Posterior cingulate gyrus (tissue), 11 donors: Measurements from ENCODE around the gene RBFOX1.

Experiments used
- DNase-seq, 10 donors: peaks; one replicate each; pipeline versions ENCODE4 v3.0.0 to v3.0.0-alpha.2; 2020 to 2021; ENCODE audit warnings: mixed read lengths in 3 of 10
- intact Hi-C: fragments of 100-400 bp; cut with DNase I; formaldehyde crosslinking; loops from one replicate; pipeline ENCODE4 v1.15.1; 2023

Gene RBFOX1

DNA sequence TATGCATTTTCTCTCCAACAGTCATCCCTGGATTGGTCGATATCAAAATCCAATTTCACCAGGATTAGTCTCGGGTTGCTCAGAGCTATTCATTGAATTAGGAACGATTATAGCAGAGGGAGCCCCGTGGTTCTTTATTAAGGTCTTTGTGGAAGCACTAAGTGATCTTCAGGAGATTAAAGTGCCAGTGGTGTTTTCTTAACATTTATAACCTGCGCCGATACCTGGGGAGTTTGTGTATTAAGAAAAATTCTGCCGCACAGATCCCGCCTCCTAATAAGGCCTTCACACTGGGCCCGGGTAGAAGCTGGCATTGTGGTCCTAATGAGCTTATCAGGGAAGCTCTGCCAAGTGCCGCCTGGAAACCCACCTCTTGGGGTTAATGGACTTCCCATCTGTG is 238.7 kb downstream of the RBFOX1 start:
- no peak for DNase-seq
- intact Hi-C loops, result no loop called here

DNA sequence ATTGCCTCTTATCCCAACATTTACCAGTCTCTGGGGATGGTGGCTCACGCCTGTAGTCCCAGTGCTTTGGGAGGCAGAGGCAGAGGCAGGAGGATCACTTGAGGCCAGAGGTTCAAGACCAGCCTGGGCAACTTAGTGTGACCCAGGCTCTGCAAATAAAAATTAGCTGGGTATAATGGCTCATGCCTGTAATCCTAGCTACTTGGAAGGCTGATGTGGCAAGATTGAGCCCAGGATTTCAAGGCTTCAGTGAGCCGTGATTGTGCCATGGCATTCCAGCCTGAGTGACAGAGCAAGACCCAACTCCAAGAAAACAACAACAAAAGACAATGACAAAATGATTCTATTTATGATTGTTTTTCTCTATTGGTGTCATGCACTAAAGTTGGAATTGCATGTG is 244.9 kb downstream of the RBFOX1 start:
- DNase-seq, result no peak
- intact Hi-C loops, result no loop called here

DNA sequence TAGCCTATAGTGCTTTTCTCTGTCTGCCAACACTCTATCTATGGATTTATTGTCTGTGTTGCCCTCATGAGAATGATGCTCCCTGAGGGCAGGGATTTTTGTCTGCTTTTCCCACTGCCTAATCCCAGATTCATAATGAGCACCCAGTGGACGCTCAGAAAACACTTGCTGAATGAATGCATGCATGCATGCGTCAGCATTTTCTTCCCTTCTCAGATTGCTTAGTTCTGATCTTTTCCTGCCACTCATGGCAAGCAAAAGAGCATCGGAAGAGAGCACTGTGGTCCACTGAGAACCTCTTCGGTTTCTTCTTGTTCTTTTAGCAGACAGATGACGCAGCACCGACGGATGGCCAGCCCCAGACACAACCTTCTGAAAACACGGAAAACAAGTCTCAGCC is 246.8 kb downstream of the RBFOX1 start:
- no peak for DNase-seq
- intact Hi-C loops, result no loop called here

GRCh38 chr16:7581175-7581574 is 248.5 kb downstream of the RBFOX1 start:
- no peak for DNase-seq
- intact Hi-C loops, result no loop called here

- intact Hi-C loops, result no loop called here
- no peak for DNase-seq
Observed at GRCh38 chr16:7583396-7583795, 250.8 kb downstream of the RBFOX1 start.

DNA sequence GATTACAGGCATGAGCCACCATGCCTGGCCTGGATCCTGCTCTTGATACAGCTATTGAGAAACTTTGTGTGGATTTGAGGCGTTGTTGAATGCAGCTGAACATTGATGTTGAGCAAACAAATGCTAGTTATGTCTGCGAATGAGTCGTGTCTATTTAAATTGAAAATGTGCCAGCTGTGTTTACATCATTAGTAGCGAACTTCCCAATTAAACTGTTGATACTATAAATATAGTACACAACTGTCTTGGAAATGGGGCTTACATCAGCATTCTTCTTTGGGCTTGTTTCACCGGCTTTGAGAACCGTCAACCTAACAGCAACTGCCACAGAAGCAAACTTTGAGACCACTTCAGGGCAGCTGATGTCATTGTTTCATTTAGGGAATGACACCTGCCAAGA is 251.9 kb downstream of the RBFOX1 start:
- intact Hi-C loops, result no loop called here
- no peak for DNase-seq

- intact Hi-C loops, result no loop called here
Observed at GRCh38 chr16:7585705-7586104, 253.1 kb downstream of the RBFOX1 start.

DNA sequence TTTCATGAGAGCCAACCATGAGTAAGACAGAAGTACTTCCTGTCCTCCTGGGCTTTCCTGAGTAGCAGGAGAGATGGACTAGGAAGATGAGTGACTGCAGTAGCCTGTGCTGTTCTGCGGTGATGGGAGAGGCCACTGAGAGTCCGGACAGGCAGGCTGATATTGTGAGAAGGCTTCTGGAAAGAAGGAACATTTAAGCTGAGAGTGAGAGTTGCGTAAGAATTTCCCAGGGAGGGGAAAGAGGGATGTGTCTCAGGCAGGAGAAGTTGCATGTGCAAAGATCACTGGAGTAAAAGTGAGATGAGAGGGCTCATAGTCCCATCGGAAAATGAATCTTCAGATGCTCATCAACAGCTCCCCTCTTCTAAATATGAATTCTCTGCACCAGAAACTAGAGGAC is 258.3 kb downstream of the RBFOX1 start:
- intact Hi-C loops, result no loop called here
- no peak for DNase-seq

More at GRCh38 chr16:7585705-7586104, 253.1 kb downstream of the RBFOX1 start:
- no peak for DNase-seq

- intact Hi-C loops, result no loop called here
Observed at GRCh38 chr16:7596308-7596707, 263.7 kb downstream of the RBFOX1 start.

DNA sequence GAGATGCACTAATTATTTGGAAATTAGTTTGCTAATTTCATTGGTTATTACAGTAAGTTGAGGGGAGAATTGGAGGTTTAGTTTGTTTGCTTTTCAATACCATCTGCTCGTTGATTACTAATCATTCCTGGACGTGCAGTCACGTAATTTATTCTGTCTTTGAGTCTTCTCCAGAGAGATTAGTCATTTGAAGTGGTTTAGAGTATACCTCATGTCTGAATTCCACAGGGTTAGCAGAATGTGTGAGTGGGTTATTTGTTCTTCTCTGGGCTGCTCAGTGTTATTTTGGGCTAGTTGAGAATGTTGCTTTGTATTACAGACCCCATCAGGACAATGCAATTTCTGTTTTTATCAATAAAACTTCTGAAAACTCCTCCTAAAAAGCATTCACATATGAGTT is 265.0 kb downstream of the RBFOX1 start:
- DNase-seq, result no peak
- intact Hi-C loops, result no loop called here

More at GRCh38 chr16:7596308-7596707, 263.7 kb downstream of the RBFOX1 start:
- no peak for DNase-seq

DNA sequence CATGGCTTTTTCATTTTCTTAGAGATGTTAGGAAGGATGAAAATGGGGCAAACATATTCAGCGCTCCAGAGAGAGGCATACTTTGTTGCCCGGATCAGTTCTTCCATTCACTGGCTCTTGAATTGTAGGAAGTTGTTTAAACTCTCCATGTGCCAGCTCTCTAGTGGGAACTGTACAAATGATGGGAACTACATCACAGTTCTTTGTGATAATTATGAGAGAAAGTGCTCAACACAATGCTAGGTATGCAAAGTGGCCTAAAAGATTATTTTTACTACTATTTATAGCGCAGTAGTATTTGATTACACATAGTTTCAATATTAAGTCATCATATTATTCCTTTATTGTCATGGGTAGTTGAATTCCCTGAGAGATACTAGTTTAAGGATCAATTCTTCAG is 268.5 kb downstream of the RBFOX1 start:
- intact Hi-C loops, result no loop called here
- no peak for DNase-seq

GRCh38 chr16:7602291-7602950 is 269.8 kb downstream of the RBFOX1 start:
- intact Hi-C loops, result no loop called here
- no peak for DNase-seq

DNA sequence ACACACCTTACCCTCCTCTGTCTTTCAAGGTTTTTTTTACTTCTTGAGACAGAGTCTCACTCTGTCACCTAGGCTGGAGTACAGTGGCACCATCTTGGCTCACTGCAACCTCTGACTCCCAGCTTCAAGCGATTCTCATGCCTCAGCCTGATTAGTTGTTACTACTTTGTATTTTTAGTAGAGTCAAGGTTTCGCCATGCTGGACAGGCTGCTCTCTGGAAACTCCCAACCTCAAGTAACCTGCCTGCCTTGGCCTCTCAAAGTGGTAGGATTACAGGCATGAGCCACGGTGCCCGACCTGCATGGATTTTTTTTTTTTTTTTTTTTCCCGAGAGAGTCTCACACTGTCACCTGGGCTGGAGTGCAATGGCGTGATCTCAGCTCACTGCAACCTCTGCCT is 273.2 kb downstream of the RBFOX1 start:
- intact Hi-C loops, result no loop called here
- no peak for DNase-seq

- intact Hi-C loops, result no loop called here
- no peak for DNase-seq
Observed at GRCh38 chr16:7612671-7613070, 280.0 kb downstream of the RBFOX1 start.

DNA sequence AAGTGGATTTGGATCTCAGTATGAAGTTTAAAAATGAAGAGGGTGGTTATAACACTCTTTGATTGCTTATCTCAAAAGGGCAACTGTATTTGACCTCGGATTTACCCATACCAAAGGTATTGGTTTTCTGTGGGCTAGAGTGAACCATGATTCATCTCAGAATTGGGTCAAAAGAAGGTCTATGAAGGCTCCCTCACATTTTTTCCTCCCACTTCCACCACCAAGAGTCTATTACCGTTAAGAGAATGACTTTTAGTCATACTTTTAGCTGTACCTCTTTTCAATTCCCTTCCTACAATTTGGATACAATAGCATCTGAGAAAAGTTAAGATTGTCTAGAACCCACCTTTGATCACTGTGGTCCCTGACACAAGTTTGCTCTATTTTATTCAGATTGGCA is 280.9 kb downstream of the RBFOX1 start:
- intact Hi-C loops, result no loop called here
- DNase-seq, result no peak

GRCh38 chr16:7614021-7614795 is 281.6 kb downstream of the RBFOX1 start:
- no peak for DNase-seq
- intact Hi-C loops, result no loop called here

DNA sequence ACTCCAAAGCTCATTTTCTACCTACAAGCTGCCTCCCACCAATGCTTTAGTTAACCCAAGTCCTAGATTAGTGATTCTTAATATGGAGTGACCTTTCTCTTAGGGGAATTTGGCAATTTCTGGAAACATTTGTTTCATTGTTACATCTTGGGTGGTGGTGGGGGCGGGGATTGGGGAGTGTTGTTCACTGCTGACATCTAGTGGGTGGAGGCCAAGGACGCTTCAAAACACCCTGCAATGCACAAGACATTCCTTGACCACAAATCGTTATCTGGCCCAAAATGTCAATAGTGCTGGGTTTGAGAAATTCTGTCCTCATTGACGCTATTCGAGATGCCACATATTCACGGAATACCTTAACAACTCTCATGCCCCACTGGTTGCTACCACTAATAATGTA is 282.9 kb downstream of the RBFOX1 start:
- no peak for DNase-seq
- intact Hi-C loops, result no loop called here

GRCh38 chr16:7624871-7625766 is 292.5 kb downstream of the RBFOX1 start:
- DNase-seq, result no peak

GRCh38 chr16:7628981-7629380 is 296.3 kb downstream of the RBFOX1 start:
- DNase-seq, result no peak
- intact Hi-C loops, result no loop called here

More at GRCh38 chr16:7624871-7625766, 292.5 kb downstream of the RBFOX1 start:
- intact Hi-C loops, result no loop called here

DNA sequence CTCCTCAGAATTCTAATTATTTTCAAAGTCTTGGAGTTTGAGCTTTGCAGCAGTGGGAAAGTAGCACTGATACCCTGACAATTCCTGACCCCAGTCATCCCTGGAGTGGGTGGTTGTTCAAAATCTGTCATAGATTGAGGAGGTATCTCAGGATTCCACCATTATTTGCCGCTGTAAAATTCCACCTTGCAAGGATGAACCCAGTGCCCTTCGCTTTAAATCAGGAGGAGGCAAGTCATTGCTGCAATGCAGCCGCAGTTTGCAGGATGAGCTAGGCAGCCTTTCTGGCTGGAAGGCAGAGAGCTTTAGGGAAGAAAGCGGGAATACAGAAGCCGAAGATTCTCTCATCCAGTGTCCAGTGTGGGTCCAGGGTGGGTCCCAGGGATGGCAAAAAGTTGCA is 296.9 kb downstream of the RBFOX1 start:
- intact Hi-C loops, result no loop called here

DNA sequence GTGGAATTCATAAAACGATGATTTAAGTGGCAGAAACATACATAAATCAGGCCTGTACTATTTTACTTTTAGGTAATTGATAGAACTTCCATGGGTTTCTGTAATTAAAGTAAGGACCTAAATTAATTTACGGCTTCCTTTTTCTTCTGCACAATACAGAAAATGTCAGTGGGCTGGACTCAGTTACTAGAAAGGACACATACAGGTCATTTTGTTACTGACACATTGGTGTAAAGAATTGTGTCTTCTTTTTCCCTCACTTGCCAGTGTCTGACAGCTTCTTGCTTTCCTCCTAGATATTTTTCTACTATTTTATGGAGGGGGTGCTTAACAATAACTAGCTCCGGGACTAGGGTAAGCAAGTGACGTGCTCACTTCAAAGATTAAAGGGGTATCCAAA is 304.8 kb downstream of the RBFOX1 start:
- intact Hi-C loops, result no loop called here

More for the DNA sequence above, 296.9 kb downstream of the RBFOX1 start:
- no peak for DNase-seq

More for the DNA sequence above, 304.8 kb downstream of the RBFOX1 start:
- DNase-seq, result no peak
